OCI-M2 (cell line): ENCODE data around the gene TWSG1.
"Not testable (repeated sequence)": the region's sequence is repeated elsewhere in the genome, so short reads cannot be mapped to it uniquely, and the experiment has no call there.

ENCODE experiments used
- DNase-seq: peaks from one replicate; lab custom pipeline; 2025; ENCODE audit not compliant: unreplicated experiment; lab: John Stamatoyannopoulos, UW

Gene TWSG1

DNA sequence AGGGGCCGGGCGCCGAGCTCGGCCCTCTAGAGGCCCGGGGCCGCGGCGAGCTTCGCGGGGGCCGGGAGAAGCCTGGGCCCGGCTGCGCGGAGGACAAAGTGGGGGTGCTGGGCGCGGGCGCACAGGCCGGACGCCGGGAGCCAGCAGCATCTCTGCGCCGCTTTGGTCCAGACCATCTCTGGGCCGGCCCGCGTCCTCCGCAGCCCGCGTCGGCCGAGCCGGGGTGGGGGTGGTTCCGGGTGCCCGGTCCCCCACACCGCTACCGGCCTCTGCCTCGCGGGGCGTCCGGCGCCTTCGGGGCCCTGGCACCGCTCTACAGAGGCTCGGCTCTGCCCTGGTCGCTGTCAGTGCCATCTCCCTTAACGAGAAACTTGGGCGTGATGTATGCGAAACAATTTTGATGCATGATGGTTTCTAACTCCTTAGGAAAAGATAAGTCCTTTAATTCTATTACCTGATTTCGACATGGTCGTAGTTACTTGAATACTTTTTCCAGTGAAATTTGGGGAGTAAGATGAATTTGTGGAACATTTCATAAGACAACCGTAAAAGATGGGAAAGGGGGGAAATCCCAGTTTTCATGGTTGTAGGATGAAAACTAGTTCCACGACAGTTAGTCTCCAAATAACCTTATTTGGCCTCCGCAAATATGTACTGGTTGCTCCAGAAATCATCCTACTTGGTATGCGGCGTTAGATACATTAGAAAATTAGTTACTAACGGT, 562 bp downstream of the TWSG1 start:
- DNase-seq = no peak

DNA sequence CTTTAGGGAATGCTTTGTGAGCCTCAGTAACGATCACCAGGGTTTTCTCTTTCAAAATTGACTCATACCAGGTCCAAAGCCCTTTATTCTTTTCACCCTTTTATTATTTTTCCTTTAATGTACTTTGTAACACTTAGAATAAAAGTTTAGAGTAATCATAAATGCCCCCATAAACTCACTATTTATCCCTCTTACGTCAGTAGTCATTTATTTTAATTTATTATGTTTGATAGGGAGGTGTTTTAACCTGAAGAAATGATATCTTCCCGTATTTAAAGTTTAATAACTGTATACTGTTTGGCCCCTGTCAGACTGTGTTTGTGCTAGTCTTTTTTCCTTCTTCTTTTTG, 1.1 kb downstream of the TWSG1 start:
- no peak for DNase-seq

DNA sequence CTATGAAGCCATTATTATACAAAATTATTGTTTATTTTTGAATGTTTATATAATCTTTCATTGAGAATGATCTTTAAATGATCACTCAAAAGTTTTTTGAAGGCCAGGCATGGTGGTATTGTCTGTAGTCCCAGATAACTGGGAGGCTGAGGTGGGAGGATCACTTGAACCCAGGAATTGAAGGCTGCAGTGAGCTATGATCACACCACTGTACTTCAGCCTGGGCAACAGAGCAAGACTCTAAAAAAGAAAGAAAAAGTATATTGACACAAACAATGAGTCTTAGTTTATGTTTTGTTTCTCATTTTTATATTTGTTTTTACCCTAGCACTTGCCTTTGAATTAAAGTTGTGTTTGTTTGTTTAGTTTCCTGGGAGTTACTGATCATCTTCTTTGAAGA, 2.3 kb downstream of the TWSG1 start:
- no peak for DNase-seq

DNA sequence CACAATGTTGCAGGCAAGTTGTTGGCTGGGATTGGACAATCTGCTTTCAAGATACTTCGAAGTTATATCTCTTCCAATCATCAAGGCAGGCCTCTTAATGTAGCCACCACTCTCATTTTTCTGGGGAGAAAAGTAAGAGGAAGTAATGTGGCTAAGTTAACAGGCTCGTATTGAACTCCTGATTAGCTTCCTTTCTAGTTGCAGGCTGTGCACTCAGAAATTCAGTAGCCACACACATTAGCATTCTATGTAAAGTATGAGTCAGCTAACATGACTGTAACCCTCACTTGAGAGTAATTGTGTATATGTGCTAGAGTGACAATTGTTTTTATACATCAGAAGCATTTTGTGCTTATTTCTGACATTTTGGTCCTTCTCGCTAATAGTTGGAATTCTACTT, 3.3 kb downstream of the TWSG1 start:
- DNase-seq = no peak

DNA sequence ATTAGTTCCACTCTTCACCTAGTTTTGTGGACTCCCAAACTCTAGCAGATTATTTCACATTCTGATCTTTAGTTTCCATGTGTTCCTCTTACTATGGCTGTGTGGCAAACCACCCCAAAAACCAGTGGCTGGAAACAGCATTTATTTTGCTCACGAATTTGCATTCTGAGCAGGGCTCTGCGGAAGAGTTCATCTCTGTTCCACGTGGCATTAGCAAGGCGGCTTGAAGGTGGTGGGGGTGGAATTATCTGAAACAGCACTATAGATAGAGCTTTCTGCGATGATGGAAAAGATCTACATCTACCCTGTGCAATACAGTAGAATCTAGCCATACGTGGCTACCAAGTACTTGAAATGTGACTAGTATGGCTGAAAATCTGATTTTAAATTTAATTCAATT, 5.9 kb downstream of the TWSG1 start:
- DNase-seq = no peak

DNA sequence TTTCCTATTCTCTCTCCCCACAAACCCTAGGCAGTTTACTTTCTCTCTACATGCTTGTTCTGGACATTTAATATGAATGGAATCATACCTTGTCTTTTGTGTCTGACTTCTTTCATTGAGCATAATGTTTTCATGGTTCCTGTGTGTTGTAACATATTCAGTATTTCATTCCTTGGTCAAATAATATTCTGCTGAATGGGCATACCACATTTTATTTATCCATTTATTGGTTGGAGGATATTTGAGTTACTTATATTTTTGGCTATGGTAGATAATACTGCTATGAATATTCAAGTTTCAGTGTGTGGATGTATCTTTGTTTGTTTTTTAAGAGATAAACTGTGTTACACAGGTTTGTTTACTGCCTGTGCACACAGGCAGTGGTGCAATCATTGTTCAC, 9.0 kb downstream of the TWSG1 start:
- DNase-seq = no peak

DNA sequence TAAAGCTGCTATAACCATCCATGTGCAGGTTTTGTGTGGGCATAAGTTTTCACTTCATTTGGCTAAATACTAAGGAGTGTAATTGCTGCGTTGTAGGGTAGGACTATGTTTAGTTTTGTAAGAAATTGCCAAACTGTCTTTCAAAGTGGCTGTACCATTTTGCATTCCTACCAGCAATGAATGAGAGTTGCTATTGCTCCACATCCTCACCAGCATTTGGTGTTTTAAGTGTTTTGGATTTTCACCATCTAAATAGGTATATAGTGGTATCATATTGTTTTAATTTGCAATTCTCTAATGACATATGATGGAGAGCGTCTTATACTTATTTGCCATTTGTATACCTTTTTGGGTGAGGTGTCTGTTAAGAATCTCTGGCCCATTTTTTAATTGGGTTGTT, 12.2 kb downstream of the TWSG1 start:
- no peak for DNase-seq

DNA sequence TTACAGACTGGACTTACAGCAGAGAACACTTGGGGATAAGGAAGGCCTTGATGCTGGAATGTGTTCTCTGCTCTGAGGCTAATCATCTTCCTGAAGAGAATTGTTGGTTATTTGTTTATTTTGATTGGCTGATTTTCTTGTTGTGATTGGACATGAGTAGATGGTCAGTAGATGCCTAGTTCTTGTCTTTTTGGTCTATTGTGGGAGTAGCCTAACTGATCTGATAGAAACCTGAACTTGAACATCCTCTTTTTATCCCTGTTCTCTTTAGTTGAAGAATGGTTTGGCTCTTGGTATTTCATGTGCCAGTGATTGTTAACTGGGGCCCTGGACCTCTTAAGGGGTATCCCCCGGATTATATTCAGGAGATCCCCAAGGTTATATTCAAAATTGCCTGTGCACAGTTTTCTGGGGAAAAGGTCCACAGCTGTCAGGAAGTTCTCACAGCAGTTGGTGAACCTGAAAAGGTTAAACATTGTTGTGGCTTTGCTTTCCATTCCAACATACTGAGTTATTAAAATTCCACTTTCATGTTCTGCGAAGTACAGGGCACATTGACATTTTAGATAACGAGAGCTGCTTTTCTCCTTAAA, 13.6 kb downstream of the TWSG1 start:
- no peak for DNase-seq

DNA sequence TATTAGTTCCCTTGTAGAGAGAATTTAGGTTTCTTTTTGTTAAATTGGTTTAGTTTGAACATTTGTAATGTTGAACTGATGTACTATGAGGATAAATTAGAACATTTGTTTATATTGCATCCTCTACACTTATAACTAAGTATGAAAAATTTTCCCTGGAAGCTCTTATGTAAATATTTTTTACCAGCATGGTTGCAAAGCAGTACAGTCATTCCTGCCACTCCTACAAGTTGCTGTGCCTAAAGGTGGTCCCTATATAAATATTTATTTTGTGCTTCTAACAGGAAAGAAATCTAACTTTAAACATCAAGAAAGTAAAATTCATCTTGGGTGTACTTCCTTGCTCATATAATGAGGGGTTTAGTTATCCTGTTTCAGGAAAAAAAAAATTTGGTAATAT, 14.2 kb downstream of the TWSG1 start:
- DNase-seq = no peak

DNA sequence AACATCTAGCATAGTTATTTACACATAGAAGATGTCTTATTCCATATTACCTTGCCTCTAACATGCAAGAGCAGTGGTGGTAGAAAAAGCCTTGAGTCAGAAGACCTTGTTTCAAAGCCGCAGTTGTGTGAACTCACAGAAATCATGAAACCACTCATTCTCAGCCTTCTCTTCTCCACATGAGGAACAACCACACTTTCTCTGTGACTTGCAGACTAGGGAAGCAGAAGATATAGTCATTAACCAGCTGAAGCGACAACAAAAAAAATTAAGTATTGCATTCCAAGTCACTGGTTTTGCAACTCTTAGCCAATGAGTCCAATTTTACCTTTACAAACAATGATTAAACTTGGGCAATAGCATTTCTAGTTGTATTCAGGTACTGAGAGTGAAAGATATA, 19.0 kb downstream of the TWSG1 start:
- DNase-seq = no peak

DNA sequence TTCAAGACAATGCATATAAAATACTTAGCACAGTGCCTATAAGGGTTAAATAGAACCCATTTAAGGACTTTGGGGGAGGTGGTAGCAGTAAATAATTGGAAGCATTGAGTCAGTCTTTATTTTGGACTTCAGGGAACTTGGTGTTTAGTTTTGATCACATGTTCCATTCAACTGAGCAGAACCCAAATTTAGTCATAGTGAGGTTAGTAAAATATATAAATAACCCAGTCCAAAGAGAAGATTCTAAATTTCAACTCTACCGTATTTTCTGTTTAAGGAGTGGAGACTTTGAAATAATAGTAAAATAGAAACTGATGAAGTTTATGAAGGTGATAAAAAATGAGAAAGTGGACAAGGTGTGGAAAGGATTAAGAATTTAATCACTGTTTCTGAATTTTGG, 19.7 kb downstream of the TWSG1 start:
- DNase-seq = no peak

DNA sequence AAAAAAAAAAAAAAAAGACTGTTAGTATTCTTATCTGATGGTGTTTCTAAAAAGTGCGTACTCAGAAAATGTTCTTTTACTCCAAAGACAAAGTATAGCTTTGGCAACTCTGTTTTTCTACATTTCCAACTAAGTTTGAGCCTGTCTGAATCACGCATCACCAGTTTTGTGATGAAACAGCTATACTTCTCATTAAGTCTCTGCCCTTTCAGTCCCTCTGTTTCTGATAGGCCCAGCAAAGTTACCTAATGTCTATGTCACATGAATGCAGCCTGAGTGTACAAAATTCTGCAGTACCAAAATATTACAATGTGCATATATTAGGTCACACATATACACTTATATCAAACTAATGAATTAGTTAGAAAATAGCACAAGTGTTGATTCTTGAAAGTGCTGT, 22.4 kb downstream of the TWSG1 start:
- no peak for DNase-seq

DNA sequence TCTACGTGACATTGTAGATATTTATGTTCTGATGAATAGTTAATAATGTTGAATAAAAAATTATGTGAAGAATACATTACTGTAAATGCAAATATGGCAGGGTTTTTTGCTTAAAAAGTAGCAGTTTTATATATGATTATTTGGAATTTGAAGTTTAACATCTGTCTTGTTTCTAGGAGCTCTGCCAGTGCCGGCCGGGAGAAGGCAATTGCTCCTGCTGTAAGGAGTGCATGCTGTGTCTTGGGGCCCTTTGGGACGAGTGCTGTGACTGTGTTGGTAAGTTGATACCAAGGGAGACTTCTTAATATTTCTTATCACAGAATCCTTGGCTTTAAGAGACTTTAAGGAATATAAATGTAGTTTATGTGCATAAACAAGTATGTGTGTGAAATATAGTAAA, 25.2 kb downstream of the TWSG1 start:
- no peak for DNase-seq

DNA sequence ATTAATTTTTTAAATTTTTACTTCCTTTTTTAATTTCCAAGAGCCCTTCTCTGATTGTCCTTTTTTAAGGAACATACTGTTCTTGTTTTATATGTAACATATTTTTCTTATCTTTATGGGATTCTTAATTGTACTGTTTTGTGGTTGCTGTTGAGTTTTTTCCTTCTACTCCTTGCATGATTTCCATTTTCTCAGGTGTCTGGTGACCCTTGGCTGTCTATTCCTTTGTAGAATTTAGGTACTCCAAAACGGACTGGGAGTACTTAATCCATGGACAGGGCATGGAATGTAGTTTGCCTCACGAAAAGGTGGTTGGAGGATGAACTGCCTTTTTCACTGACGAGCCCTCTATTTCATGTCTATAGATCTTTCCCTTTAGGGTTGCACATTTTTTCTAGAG, 26.6 kb downstream of the TWSG1 start:
- DNase-seq = no peak

DNA sequence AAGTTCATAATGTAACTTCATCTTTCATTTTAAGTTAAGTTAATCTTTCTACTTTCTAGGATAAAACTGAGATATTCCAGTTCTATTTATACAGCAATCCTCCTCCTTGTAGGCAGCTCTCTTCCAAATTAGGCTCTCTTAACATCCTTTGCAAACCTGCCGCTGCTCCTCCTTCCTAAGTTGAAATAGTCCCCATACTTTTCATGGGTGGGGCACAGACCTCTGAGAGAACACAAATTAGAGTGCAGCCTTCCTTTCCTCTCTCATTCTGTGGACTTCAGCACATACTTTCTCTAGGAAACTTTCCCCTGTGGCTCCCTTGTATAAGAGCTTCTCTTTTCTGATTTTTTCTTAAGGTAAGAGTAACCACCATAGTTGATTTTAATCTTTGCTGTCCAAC, 28.3 kb downstream of the TWSG1 start:
- DNase-seq = no peak

DNA sequence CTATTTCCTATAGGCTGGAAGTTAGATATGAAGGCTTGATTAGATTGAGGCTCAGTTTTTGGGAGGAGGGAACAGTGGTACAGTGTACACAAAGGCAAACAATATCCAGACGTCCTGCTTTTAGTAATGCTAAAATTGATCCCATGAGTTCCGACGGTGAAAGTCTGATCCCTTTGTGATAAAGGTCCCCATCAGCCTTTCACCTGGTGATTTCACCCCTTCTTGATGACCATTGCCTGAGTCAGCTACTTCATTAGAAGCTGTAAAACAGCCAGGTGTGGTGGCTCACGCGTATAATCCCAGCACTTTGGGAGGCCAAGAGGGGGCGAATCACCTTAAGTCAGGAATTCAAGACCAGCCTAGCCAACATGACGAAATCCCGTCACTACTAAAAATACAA, 29.7 kb downstream of the TWSG1 start:
- no peak for DNase-seq

DNA sequence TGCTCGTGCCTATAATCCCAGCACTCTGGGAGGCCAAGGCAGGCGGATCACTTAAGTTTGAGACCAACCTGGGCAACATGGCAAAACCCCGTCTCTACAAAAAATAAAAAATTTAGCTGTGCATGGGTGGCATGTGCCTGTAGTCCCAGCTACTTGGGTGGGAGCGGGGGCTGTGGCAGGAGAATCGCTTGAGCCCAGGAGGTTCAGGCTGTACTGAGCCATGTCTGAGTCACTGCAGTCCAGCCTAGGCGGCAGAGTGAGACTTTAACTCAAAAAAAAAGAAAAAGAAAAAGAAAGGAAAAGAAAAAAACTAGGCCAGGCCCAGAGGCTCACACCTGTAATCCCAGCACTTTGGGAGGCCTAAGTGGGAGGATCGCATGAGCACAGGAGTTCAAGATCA, 30.8 kb downstream of the TWSG1 start:
- DNase-seq = no peak

DNA sequence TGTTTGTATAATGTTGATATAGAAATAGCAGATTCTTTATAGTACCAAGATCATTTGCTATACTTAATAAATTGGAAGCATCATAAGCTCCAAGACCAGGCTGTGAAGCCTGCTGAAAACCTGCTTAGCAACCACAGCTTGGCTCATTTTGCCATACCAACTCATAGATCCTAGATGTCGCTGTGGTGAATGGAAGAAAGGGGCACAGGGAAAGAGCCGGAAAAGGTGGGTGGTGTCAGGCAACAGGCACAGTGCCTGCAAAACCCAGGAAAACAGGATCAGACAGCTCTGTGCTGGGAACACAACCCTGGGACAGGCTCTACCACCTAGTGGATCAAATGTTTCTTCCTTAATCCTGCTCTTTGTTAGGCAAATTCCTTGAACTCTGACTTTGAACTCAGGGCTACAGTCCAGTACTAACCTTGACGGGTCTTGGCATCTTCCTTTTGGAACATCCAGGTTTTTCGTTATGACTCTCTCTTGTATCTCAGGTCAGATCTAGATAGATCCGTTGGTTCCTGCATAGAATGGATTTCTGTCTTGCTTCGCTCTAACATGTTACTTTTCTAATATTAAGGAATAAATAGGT, 31.6 kb downstream of the TWSG1 start:
- DNase-seq = no peak

DNA sequence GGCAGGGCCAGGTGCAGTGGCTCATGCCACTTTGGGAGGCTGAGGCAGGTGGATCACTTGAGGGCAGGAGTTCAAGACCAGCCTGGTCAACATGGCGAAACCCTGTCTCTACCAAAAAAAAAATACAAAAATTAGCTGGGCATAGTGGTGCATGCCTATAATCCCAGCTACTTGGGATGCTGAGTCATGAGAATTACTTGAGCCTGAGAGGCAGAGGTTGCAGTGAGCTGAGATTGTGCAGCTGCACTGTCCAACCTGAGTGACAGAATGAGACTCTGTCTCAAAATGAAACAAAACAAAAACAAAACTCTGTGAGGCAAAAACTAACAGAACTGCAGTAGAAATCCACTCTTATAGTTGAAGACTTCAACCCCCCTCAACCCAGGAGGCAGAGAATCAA, 38.7 kb downstream of the TWSG1 start:
- not testable (repeated sequence) for DNase-seq

DNA sequence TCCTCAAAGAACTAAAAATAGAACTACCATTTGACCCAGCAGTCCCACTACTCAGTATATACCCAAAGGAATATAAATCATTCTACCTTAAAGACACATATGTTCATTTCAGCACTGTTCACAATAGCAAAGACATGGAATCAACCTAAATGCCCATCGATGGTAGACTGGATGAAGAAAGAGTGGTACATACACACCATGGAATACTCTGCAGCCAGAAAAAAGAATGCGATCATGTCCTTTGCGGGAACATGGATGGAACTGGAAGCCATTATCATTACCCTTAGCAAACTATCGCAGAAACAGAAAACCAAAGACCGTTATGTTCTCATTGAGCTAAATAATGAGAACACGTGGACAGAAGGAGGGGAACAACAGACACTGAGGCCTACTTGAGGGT, 44.5 kb downstream of the TWSG1 start:
- DNase-seq = no peak

DNA sequence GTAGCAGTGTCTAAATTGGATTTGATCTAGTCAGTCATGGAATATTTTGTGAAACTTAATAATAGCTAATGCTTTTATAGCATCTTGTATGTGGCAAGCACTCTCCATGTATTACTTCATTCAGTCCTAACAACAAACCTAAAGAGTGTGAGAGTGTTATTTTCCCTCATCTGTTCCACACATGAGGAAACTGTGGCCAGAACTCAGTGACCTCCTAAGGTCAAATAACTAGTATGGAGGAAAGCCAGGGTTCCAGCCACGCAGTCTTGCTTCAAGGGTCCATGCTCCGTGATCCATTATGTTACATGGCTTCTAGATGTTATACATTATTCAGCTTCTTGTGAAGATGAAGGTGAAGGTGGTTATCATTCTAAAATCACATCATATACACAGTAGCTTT, 45.5 kb downstream of the TWSG1 start:
- no peak for DNase-seq

DNA sequence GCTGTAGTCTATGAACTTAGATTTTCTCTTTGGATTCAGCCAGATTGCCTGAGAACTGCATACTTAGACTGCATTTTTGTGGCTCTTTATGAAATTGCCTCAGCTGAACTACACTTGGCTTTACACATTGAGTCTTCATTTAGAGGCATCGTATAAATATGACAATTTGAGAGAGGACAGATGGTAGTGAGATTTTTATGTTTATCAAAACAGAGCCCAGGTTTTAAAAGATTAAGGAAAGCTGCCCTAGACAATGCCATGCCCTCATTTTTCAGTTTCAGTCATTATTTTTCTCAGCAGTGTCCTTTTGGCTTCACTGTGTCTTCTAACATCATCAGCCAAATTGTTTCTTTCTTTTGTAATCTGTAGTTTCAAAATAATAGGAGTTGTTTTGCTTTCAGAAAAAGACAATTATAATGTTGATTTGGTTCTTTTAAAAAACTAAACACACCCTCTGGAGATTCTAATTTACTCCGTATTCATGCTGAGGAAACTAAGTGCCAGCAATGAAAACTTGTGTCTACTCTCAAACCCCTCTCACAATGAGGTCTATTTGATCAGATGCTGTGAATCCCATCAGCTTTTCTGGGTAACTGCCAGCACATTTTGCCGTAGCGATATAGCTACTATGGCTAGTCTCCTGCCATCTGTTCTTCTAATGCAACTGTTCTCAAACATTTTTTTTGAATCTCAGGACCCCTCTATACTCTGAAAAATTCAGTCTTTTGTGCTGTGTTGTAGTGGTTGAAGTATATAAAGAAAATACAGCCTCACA, 46.2 kb downstream of the TWSG1 start:
- no peak for DNase-seq
